PC-3 (cell line): Measurements from ENCODE around the gene PPARG.

Source experiments
- CTCF ChIP-seq: fragments of 300-600 bp; sonication (generic); conservative IDR thresholded peaks from 2 replicates; pipeline ENCODE4 v1.5.1; 2017; ENCODE audit warnings: antibody characterized with exemption, low read depth, mild to moderate bottlenecking, low read length
- EZH2 ChIP-seq: fragments of 300-600 bp; sonication (generic); IDR thresholded peaks from one replicate; pipeline ENCODE4 v1.6.1; 2017; ENCODE audit warnings: antibody characterized with exemption, mild to moderate bottlenecking, low read length; ENCODE audit not compliant: unreplicated experiment
- EZH2phosphoT487 ChIP-seq: fragments of 300-600 bp; sonication (generic); IDR thresholded peaks from 2 replicates; pipeline ENCODE4 v1.6.1; 2018; ENCODE audit warnings: mild to moderate bottlenecking, antibody characterized with exemption, low read length, borderline replicate concordance

GRCh38 chr3:12334786-12335185, 45.9 kb downstream of the PPARG start:
- TF ChIP-seq CTCF, result no peak
- TF ChIP-seq EZH2phosphoT487, result no peak
- no peak for TF ChIP-seq EZH2
